Measurements from ENCODE around the gene GOLGA2. TPM values are rescaled to one million over a fixed set of nuclear protein-coding genes. Genes with fewer than 3 reads are reported as not detected.

Gene GOLGA2
- total RNA-seq, 2 experiments from 2014 or later: 23.4 to 24.3 TPM

GRCh38 chr9:128254855-128255759 lies 20.7 kb downstream of the GOLGA2 start:
- DNase-seq: peak; percentile 58
- Mint-ChIP-seq H3K27me3 (no peaks in the 10 kb centered on the region), H3K9me3 (no peaks in the 10 kb centered on the region), H3K4me1 (peaks cover 5% of the 10 kb centered on the region), H3K27ac (no peak overlapping the region), H3K36me3 (peaks cover 9% of the 10 kb centered on the region), H3K4me3 (no peak overlapping the region)

DNA sequence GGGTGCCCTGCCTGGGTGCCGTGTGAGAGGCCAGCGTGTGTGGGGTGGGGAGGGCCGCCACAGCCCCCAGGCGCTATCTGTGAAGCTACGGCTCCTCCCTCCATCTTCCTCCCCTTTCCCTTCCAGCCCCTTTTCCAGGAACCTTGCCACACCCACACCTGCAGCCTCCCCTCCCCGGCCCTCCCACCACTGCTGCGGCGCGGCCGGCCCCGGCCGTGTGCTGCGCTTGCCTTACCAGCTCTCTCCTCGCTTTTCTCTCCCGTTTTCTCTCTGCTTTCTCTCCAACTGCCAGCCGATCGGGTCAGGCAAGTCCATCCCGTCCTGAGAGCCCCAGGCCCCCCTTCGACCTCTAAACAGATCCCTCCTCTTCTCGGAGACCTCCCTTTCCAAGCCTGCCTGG lies 21.4 kb downstream of the GOLGA2 start:
- H3K4me3 Mint-ChIP-seq: no peak overlapping the region
- no peaks in the 10 kb centered on the region for H3K27me3 Mint-ChIP-seq
- no peak overlapping the region for H3K27ac Mint-ChIP-seq
- DNase-seq: no peak
- peaks cover 11% of the 10 kb centered on the region for H3K4me1 Mint-ChIP-seq
- H3K36me3 Mint-ChIP-seq: peaks cover 9% of the 10 kb centered on the region
- no peaks in the 10 kb centered on the region for H3K9me3 Mint-ChIP-seq

DNA sequence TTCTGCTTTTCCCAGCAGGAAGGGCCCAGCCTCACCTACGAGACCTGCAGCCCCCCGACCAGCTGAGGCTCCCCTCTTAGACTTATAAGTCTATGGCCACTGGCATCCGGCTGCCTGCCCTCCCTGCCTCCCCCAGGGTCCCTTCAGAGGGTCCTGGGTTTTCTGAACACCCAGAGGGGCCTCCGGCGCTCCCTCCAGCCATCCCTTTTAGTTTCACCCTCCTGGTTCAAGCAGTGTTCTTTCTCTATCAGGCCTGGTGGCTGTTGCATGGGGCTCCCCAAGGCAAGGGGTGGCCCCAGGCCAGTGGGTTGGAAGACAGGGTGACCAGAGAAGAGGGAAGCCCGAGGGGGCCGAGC lies 21.8 kb downstream of the GOLGA2 start:
- Mint-ChIP-seq H3K27me3 (no peaks in the 10 kb centered on the region), H3K4me1 (peaks cover 11% of the 10 kb centered on the region), H3K36me3 (peaks cover 9% of the 10 kb centered on the region), H3K27ac (no peak overlapping the region), H3K4me3 (no peak overlapping the region), H3K9me3 (no peaks in the 10 kb centered on the region)
- DNase-seq: no peak

DNA sequence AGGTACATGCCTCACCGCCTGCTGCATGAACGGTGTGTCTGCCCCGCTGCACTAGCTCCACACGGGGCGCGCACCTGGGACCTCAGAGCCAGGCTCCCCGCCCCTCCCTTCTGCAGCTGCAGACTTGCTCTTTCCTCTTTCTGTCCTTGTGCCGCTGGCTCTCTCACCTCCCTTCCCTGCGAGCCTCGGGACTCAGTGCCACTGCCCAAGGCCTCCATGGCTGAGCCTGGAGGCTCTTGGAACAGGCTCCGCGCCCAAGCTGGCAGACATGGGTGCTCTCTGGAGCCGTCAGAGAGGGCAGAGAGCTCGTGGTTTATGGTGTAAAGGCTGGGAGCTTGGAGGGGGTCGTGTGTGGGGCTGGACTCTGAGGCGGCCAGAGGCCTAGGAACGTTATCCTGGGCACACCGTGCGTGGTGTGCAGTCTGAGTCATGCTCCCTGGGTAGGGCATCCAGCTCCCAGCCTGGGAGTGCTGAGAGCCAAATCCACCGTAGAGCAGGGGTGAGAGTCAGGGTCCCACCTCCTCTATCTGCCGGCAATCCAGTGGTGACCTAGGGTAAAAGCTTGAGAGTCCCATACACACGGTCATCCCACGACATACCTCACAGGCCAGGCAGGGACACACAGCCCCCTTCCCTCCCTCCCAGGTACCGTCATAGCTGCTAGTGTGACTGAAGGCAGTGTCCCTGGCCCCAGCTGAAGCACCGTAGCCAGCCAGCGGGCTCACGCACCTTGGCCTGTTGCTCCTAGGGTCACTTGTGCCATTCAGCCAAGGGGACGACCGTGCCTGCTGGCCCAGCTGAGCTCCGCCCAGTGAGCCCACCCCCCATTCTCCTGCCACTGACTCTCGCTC lies 22.4 kb downstream of the GOLGA2 start:
- Mint-ChIP-seq H3K4me3 (no peak overlapping the region), H3K4me1 (peaks cover 11% of the 10 kb centered on the region), H3K27ac (no peak overlapping the region), H3K36me3 (peaks cover 9% of the 10 kb centered on the region), H3K27me3 (no peaks in the 10 kb centered on the region), H3K9me3 (no peaks in the 10 kb centered on the region)
- no peak for DNase-seq

GRCh38 chr9:128252317-128253139 lies 23.3 kb downstream of the GOLGA2 start:
- no peak overlapping the region for H3K4me3 Mint-ChIP-seq
- H3K27me3 Mint-ChIP-seq: no peaks in the 10 kb centered on the region

GRCh38 chr9:128251732-128252100 lies 24.1 kb downstream of the GOLGA2 start:
- H3K27ac Mint-ChIP-seq: no peak overlapping the region
- peak overlapping the region; percentile 57 for H3K4me3 Mint-ChIP-seq
- peaks cover 11% of the 10 kb centered on the region for H3K4me1 Mint-ChIP-seq
- H3K27me3 Mint-ChIP-seq: no peaks in the 10 kb centered on the region
- H3K36me3 Mint-ChIP-seq: peaks cover 3% of the 10 kb centered on the region
- DNase-seq: no peak
- H3K9me3 Mint-ChIP-seq: no peaks in the 10 kb centered on the region

More at GRCh38 chr9:128252317-128253139, 23.3 kb downstream of the GOLGA2 start:
- DNase-seq: no peak
- H3K27ac Mint-ChIP-seq: no peak overlapping the region
- H3K9me3 Mint-ChIP-seq: no peaks in the 10 kb centered on the region
- H3K36me3 Mint-ChIP-seq: peaks cover 4% of the 10 kb centered on the region
- peaks cover 11% of the 10 kb centered on the region for H3K4me1 Mint-ChIP-seq

GRCh38 chr9:128250839-128251731 lies 24.7 kb downstream of the GOLGA2 start:
- peaks cover 3% of the 10 kb centered on the region for H3K36me3 Mint-ChIP-seq
- no peak for DNase-seq

DNA sequence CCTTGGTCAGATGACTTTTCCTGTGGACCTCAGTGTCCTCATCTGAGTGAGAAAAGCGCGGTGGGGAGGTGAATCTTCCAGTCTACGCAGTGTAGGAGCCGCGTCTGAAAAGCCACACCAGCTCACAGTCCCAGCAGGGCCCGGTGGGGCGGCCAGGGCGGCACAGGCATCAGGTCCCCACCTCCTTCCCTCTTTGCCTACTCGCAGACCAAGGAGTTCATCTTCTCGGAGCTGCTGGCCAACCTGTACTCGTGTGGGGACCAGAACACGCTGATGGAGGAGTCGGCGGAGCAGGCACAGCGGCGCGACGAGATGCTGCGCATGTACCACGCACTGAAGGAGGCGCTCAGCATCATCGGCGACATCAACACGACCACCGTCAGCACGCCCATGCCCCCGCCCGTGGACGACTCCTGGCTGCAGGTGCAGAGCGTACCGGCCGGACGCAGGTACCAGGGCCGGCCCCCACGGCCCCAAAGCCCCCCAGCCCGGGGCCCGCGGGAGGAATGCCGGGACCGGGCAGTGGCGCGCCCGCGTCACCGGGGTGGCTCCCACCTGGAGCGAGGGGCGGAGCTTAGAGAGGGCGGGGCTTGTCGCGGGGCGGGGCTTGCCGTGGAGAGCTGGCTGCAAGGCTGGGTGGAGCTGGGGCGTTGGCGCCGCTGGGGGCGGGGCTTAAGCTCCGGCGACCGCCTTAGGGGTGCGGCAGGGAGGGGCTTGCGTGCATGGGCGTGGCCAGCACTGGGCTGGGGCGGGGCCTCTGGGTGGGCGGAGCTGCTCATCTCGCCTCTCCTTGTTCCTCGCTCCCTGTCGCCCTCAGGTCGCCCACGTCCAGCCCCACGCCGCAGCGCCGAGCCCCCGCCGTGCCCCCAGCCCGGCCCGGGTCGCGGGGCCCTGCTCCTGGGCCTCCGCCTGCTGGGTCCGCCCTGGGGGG lies 25.6 kb downstream of the GOLGA2 start:
- Mint-ChIP-seq H3K27ac (peak overlapping the region; percentile 63), H3K27me3 (peaks cover 5% of the 10 kb centered on the region), H3K36me3 (peaks cover 1% of the 10 kb centered on the region), H3K4me1 (peaks cover 17% of the 10 kb centered on the region), H3K4me3 (peak overlapping the region; percentile 85), H3K9me3 (no peaks in the 10 kb centered on the region)
- peak; percentile 98 for DNase-seq

More at GRCh38 chr9:128250839-128251731, 24.7 kb downstream of the GOLGA2 start:
- Mint-ChIP-seq H3K27me3 (no peaks in the 10 kb centered on the region), H3K27ac (no peak overlapping the region), H3K4me3 (peak overlapping the region; percentile 81), H3K4me1 (peaks cover 11% of the 10 kb centered on the region), H3K9me3 (no peaks in the 10 kb centered on the region)

DNA sequence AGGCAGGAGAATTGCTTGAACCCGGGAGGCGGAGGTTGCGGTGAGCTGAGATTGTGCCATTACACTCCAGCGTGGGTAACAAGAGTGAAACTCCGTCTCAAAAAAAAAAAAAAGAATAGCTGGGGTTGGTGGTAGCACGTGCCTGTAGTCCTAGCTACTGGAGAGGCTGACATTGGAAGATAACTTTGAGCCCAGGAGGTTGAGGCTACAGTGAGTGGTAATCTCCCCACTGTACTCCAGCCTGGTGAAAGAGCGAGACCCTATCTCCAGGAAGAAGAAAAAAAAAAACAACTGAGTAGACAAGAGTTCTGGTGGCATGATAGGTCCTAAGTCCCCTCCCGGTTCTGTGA lies 26.3 kb downstream of the GOLGA2 start:
- H3K36me3 Mint-ChIP-seq: no peaks in the 10 kb centered on the region
- H3K27ac Mint-ChIP-seq: no peak overlapping the region

GRCh38 chr9:128247226-128247803 lies 28.5 kb downstream of the GOLGA2 start:
- Mint-ChIP-seq H3K27ac (no peak overlapping the region), H3K4me3 (no peak overlapping the region)

More for the DNA sequence above, 26.3 kb downstream of the GOLGA2 start:
- peaks cover 5% of the 10 kb centered on the region for H3K27me3 Mint-ChIP-seq
- peak overlapping the region; percentile 85 for H3K4me3 Mint-ChIP-seq
- DNase-seq: no peak
- peaks cover 16% of the 10 kb centered on the region for H3K4me1 Mint-ChIP-seq
- no peaks in the 10 kb centered on the region for H3K9me3 Mint-ChIP-seq

GRCh38 chr9:128246471-128246870 lies 29.3 kb downstream of the GOLGA2 start:
- Mint-ChIP-seq H3K4me3 (no peak overlapping the region), H3K27me3 (peaks cover 29% of the 10 kb centered on the region), H3K36me3 (no peaks in the 10 kb centered on the region), H3K4me1 (peaks cover 16% of the 10 kb centered on the region), H3K9me3 (no peaks in the 10 kb centered on the region), H3K27ac (no peak overlapping the region)
- DNase-seq: no peak

More at GRCh38 chr9:128247226-128247803, 28.5 kb downstream of the GOLGA2 start:
- Mint-ChIP-seq H3K27me3 (peaks cover 20% of the 10 kb centered on the region), H3K9me3 (no peaks in the 10 kb centered on the region), H3K4me1 (peaks cover 16% of the 10 kb centered on the region), H3K36me3 (no peaks in the 10 kb centered on the region)
- DNase-seq: no peak

- no peaks in the 10 kb centered on the region for H3K36me3 Mint-ChIP-seq
- no peaks in the 10 kb centered on the region for H3K9me3 Mint-ChIP-seq
- peaks cover 30% of the 10 kb centered on the region for H3K27me3 Mint-ChIP-seq
- no peak for DNase-seq
- H3K4me3 Mint-ChIP-seq: no peak overlapping the region
- H3K27ac Mint-ChIP-seq: no peak overlapping the region
- peaks cover 12% of the 10 kb centered on the region for H3K4me1 Mint-ChIP-seq
Observed at GRCh38 chr9:128245421-128246151, 30.2 kb downstream of the GOLGA2 start.

Measured in activated naive CD8-positive, alpha-beta T cell treated with anti-CD3 and anti-CD28 coated beads for 36 hours (primary cell).